Stimulated activated CD4-positive, alpha-beta T cell treated with anti-CD3 and anti-CD28 coated beads, Interleukin-1b, Interleukin-23, amount 100 ng/mL, for 24 hours (primary cell): Measurements from ENCODE around the gene TOGARAM2.

Source experiments
- DNase-seq, 4 experiments: peaks; one replicate each; pipeline ENCODE4 v3.0.0-alpha.2; 2020; ENCODE audit warnings: low read depth in 4 of 4, low spot score in 1 of 4

The TOGARAM2 gene

GRCh38 chr2:29052807-29053206, 71.7 kb downstream of the TOGARAM2 start:
- no peak for DNase-seq

- no peak for DNase-seq
Measured at GRCh38 chr2:29053223-29053622, 72.1 kb downstream of the TOGARAM2 start.

GRCh38 chr2:29053670-29054400, 72.7 kb downstream of the TOGARAM2 start:
- DNase-seq: no peak

GRCh38 chr2:29054430-29054829, 73.3 kb downstream of the TOGARAM2 start:
- DNase-seq: no peak

GRCh38 chr2:29055601-29056000, 74.5 kb downstream of the TOGARAM2 start:
- no peak for DNase-seq

- DNase-seq: no peak
Measured at GRCh38 chr2:29056452-29056851, 75.4 kb downstream of the TOGARAM2 start.

GRCh38 chr2:29057006-29057405, 75.9 kb downstream of the TOGARAM2 start:
- no peak for DNase-seq

- DNase-seq: no peak
Measured at GRCh38 chr2:29059624-29060023, 78.5 kb downstream of the TOGARAM2 start.

- no peak for DNase-seq
Measured at GRCh38 chr2:29060441-29060840, 79.3 kb downstream of the TOGARAM2 start.

GRCh38 chr2:29061176-29061575, 80.1 kb downstream of the TOGARAM2 start:
- DNase-seq: no peak

GRCh38 chr2:29061616-29062015, 80.5 kb downstream of the TOGARAM2 start:
- no peak for DNase-seq

- no peak for DNase-seq
Measured at GRCh38 chr2:29062371-29062770, 81.3 kb downstream of the TOGARAM2 start.

GRCh38 chr2:29063056-29063455, 82.0 kb downstream of the TOGARAM2 start:
- DNase-seq: no peak

GRCh38 chr2:29063646-29064345, 82.7 kb downstream of the TOGARAM2 start:
- DNase-seq: no peak

- DNase-seq: no peak
Measured at GRCh38 chr2:29064346-29064715, 83.2 kb downstream of the TOGARAM2 start.

- no peak for DNase-seq
Measured at GRCh38 chr2:29064746-29065067, 83.6 kb downstream of the TOGARAM2 start.

GRCh38 chr2:29065068-29065811, 84.1 kb downstream of the TOGARAM2 start:
- no peak for DNase-seq

GRCh38 chr2:29066271-29066860, 85.3 kb downstream of the TOGARAM2 start:
- no peak for DNase-seq

- DNase-seq: no peak
Measured at GRCh38 chr2:29066997-29067605, 86.0 kb downstream of the TOGARAM2 start.

- DNase-seq: no peak
Measured at GRCh38 chr2:29068513-29068912, 87.4 kb downstream of the TOGARAM2 start.

- no peak for DNase-seq
Measured at GRCh38 chr2:29070526-29070925, 89.4 kb downstream of the TOGARAM2 start.
